Fibroblast of skin of back (primary cell): ENCODE data around the gene RAB5B.
"Not testable (repeated sequence)": the region's sequence is repeated elsewhere in the genome, so short reads cannot be mapped to it uniquely, and the experiment has no call there.

Experiments used
- DNase-seq: peaks from one replicate; pipeline ENCODE4 v3.0.0-alpha.2; 2013

Gene RAB5B

GRCh38 chr12:55983232-55983842 is 9.5 kb downstream of the RAB5B start:
- DNase-seq = no peak

- DNase-seq = no peak
Observed at GRCh38 chr12:55984861-55985260, 11.0 kb downstream of the RAB5B start.

- no peak for DNase-seq
Observed at GRCh38 chr12:55985341-55985740, 11.5 kb downstream of the RAB5B start.

GRCh38 chr12:55985976-55986375 is 12.1 kb downstream of the RAB5B start:
- DNase-seq = not testable (repeated sequence)

GRCh38 chr12:55991110-55991509 is 17.2 kb downstream of the RAB5B start:
- no peak for DNase-seq

- no peak for DNase-seq
Observed at GRCh38 chr12:55993230-55993853, 19.5 kb downstream of the RAB5B start.

- DNase-seq = no peak
Observed at GRCh38 chr12:55995366-55995765, 21.5 kb downstream of the RAB5B start.

- peak; percentile 70 for DNase-seq
Observed at GRCh38 chr12:55996201-55996714, 22.4 kb downstream of the RAB5B start.

GRCh38 chr12:55996715-55997534 is 23.0 kb downstream of the RAB5B start, which contains the start of gene SUOX:
SUOX (plus strand) TSS chr12:55997276; CDS start chr12:56002222, 4,946 bp downstream.
- peak; percentile 97 for DNase-seq

GRCh38 chr12:55997535-55997859 is 23.6 kb downstream of the RAB5B start:
- DNase-seq = no peak

- DNase-seq = not testable (repeated sequence)
Observed at GRCh38 chr12:55999522-55999921, 25.6 kb downstream of the RAB5B start.

GRCh38 chr12:55999999-56000540 is 26.2 kb downstream of the RAB5B start:
- DNase-seq = not testable (repeated sequence)

GRCh38 chr12:56001487-56002100 is 27.7 kb downstream of the RAB5B start:
- DNase-seq = no peak

GRCh38 chr12:56003376-56003775 is 29.5 kb downstream of the RAB5B start:
- not testable (repeated sequence) for DNase-seq

- DNase-seq = no peak
Observed at GRCh38 chr12:56004211-56004610, 30.3 kb downstream of the RAB5B start.

- DNase-seq = peak; percentile 17
Observed at GRCh38 chr12:56007564-56008559, 34.0 kb downstream of the RAB5B start.

- no peak for DNase-seq
Observed at GRCh38 chr12:56010111-56010570, 36.3 kb downstream of the RAB5B start.

- DNase-seq = no peak
Observed at GRCh38 chr12:56011509-56012090, 37.7 kb downstream of the RAB5B start.

GRCh38 chr12:56013482-56013881 is 39.6 kb downstream of the RAB5B start:
- no peak for DNase-seq

- DNase-seq = no peak
Observed at GRCh38 chr12:56014205-56014604, 40.3 kb downstream of the RAB5B start.

- no peak for DNase-seq
Observed at GRCh38 chr12:56017181-56017580, 43.3 kb downstream of the RAB5B start.
